Neutrophil (primary cell): ENCODE measurements around the gene TLE1.

Experiments
- H3K27ac ChIP-seq: fragments of 200-600 bp; sonication (generic); 2 replicates; pipeline ENCODE4 v1.5.1; 2016; ENCODE audit warnings: mild to moderate bottlenecking, moderate library complexity
- H3K27me3 ChIP-seq: fragments of 200-600 bp; sonication (generic); 2 replicates; pipeline ENCODE4 v1.6.0; 2016; ENCODE audit warnings: mild to moderate bottlenecking
- H3K36me3 ChIP-seq: fragments of 200-600 bp; sonication (generic); 2 replicates; pipeline ENCODE4 v1.5.1; 2017
- H3K4me1 ChIP-seq, 2 experiments: fragments of 200-600 bp in 1 of 2; sonication (generic) in 1 of 2; 1 replicate in 1 of 2; 2 replicates in 1 of 2; pipeline versions ENCODE4 v1.5.1 to v1.6.1; 2013 to 2016; ENCODE audit warnings: low read depth in 1 of 2, low read length in 1 of 2, mild to moderate bottlenecking in 1 of 2, moderate library complexity in 1 of 2; ENCODE audit not compliant: control insufficient read depth in 1 of 2, insufficient read depth in 1 of 2
- H3K4me3 ChIP-seq, 2 experiments: fragments of 200-600 bp in 1 of 2; sonication (generic) in 1 of 2; 1 replicate in 1 of 2; 2 replicates in 1 of 2; pipeline ENCODE4 v1.5.1; 2013 to 2016; ENCODE audit warnings: low read depth in 1 of 2, low read length in 1 of 2, mild to moderate bottlenecking in 1 of 2, moderate library complexity in 1 of 2
- H3K9me3 ChIP-seq: fragments of 200-600 bp; sonication (generic); 2 replicates; pipeline ENCODE4 v1.5.1; 2016
- TF ChIP-seq, protein P1 (sequence below): fragments of 200-600 bp; sonication (generic); IDR thresholded peaks from 2 replicates; pipeline ENCODE4 v1.5.1; 2016; ENCODE audit warnings: antibody characterized with exemption

The TLE1 gene

DNA sequence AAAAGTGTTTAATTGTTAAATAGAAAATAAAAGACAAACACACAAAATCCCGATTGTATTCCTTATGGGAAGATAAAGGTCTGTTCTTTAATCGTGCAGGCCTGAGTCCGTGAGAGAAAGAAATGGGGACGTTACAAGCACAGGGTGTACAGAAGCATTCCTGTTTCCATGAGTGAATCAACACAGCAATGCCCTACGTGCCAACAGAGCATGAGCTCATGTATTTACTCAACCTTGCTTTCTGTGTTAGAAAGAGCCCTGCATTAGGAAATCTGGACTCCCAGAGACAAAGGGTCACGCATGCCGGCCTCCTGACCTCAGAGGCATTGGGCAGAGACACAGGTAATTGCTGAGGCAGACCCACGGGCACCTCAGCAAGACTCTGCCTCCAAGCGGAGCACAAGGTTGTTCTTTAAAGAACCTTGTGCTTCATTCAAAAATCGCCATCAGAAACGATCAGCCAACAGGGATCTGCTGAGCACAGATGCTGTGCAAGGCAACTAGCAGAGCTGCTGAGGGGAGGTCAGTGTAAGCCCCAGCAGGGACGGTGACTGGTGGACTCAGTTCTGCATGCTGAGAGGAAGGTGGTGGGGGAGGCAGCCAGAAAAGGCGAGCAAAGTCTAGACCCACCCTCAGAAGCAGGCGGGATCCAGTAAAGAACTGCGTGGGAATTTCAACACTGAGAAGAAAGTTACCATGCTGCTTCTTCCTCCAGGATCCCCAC lies 101.0 kb downstream of the TLE1 start:
- Histone ChIP-seq H3K9me3 (no peaks in the 10 kb centered on the region), H3K27me3 (no peaks in the 10 kb centered on the region), H3K36me3 (peaks cover 41% of the 10 kb centered on the region), H3K4me3 (no peak overlapping the region), H3K4me1 (peaks cover 3 to 11% of the 10 kb centered on the region in 2 experiments), H3K27ac (no peak overlapping the region)
- TF ChIP-seq, protein P1, sequence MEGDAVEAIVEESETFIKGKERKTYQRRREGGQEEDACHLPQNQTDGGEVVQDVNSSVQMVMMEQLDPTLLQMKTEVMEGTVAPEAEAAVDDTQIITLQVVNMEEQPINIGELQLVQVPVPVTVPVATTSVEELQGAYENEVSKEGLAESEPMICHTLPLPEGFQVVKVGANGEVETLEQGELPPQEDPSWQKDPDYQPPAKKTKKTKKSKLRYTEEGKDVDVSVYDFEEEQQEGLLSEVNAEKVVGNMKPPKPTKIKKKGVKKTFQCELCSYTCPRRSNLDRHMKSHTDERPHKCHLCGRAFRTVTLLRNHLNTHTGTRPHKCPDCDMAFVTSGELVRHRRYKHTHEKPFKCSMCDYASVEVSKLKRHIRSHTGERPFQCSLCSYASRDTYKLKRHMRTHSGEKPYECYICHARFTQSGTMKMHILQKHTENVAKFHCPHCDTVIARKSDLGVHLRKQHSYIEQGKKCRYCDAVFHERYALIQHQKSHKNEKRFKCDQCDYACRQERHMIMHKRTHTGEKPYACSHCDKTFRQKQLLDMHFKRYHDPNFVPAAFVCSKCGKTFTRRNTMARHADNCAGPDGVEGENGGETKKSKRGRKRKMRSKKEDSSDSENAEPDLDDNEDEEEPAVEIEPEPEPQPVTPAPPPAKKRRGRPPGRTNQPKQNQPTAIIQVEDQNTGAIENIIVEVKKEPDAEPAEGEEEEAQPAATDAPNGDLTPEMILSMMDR = no peak

DNA sequence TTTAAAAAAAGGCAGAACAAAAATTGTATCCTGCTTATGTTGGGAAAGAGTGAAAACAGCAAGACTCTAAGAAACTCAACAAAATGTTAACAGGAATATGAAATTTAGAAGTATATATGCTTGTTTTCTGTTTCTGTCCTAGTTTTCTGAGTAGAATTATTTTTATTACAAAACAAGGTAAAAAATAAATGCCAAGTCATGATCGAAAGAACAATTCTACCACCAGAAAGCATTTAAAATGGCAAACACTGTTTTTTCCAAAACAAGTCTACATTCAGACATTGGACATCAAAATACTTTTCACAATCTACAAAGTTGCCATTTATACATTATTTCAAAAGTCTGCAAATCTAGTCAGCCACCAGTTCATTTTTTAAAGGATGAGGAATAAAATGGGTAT lies 102.6 kb downstream of the TLE1 start:
- Histone ChIP-seq H3K36me3 (peaks cover 41% of the 10 kb centered on the region), H3K9me3 (no peaks in the 10 kb centered on the region), H3K4me3 (no peak overlapping the region), H3K27ac (no peak overlapping the region), H3K27me3 (no peaks in the 10 kb centered on the region), H3K4me1 (no peaks in the 10 kb centered on the region)
- TF ChIP-seq, protein P1 = no peak

DNA sequence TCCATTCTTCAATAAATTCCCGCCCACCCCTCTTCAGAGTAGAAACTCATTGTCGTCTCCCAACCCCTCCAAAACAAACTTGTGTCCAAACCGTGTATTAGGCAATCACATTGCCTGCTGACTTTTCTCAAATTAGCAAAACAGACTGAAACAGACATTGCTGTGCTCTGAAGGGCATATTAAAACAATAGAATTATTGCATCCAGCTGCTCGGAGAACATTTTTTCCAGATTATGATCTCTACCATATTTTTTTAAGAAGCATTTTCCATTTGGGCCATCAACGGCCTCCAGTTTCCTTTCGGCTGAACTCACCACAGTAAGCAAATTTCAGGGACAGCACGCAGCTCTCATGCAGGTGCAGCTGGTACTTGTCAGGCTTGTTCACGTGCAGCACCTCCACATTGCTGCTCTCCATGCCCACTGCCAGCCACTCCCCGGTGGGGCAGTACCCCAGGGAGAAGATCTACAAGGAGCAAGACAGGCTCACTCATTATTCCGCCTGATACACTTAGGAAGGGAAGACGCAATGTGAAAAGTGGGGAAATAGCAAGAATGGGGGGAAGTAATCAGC lies 104.1 kb downstream of the TLE1 start:
- H3K36me3 ChIP-seq = peaks cover 33% of the 10 kb centered on the region
- H3K27me3 ChIP-seq = no peaks in the 10 kb centered on the region
- H3K4me3 ChIP-seq = no peak overlapping the region
- no peaks in the 10 kb centered on the region for H3K9me3 ChIP-seq
- TF ChIP-seq, protein P1 = no peak
- H3K4me1 ChIP-seq = no peaks in the 10 kb centered on the region
- no peak overlapping the region for H3K27ac ChIP-seq

DNA sequence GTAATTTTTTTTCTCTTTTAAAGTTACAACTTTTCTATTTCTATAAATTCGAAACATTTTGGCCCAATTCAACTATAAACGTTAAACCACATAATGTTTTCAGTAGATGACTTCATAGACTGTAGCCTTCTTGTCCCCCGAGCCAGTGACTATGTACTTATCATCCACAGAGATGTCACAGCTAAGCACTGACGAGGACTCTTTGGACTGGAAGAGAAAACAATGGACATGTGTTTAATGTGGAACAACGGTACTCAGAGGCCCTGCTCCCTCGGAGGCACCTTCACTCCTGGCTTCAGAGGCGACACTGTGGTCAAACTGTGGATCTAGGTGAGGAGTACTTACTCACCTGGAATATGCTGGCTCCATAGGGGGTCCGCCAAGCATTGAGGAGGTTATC lies 105.2 kb downstream of the TLE1 start:
- H3K27me3 ChIP-seq = no peaks in the 10 kb centered on the region
- TF ChIP-seq, protein P1 = no peak
- no peaks in the 10 kb centered on the region for H3K9me3 ChIP-seq
- no peak overlapping the region for H3K4me3 ChIP-seq
- peaks cover 22% of the 10 kb centered on the region for H3K36me3 ChIP-seq
- no peaks in the 10 kb centered on the region for H3K4me1 ChIP-seq
- H3K27ac ChIP-seq = no peak overlapping the region

DNA sequence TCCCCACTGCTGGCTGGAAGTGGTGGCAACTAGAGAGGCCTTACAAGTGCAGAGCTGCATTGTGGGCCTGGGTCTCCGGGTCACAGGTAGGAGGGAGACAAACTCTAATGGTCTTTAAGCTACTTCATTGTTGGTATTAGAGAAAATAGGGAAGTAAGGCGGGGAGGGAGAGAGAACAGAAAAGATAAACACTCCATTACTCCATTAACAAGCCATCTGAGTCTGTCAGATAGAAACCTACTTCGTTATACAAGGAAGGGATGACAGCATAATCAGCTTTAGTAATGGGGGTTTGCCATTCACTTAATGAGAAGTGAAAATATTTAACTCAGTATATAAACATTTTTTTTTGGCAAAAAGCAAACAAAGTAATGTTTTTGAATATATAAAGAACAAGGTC lies 107.4 kb downstream of the TLE1 start:
- Histone ChIP-seq H3K4me1 (no peaks in the 10 kb centered on the region), H3K27ac (no peak overlapping the region), H3K27me3 (no peaks in the 10 kb centered on the region), H3K36me3 (peaks cover 8% of the 10 kb centered on the region), H3K4me3 (no peak overlapping the region), H3K9me3 (no peaks in the 10 kb centered on the region)
- TF ChIP-seq, protein P1 = no peak
